Measurements from ENCODE around the gene ADGRG3.

ADGRG3 gene

GRCh38 chr16:57734308-57734924 is 66.3 kb downstream of the ADGRG3 start:
- peak overlapping the region; percentile 57 for H3K4me3 ChIP-seq (replicated peaks; ENCODE audit: insufficient read depth, low read length)
- DNase-seq (ENCODE audit: low read depth in 1 of 2, low spot score in 1 of 2) = no peak
- no peak for TF ChIP-seq REST (IDR thresholded peaks at IDR 0.05; ENCODE audit: insufficient replicate concordance, low read depth)

DNA sequence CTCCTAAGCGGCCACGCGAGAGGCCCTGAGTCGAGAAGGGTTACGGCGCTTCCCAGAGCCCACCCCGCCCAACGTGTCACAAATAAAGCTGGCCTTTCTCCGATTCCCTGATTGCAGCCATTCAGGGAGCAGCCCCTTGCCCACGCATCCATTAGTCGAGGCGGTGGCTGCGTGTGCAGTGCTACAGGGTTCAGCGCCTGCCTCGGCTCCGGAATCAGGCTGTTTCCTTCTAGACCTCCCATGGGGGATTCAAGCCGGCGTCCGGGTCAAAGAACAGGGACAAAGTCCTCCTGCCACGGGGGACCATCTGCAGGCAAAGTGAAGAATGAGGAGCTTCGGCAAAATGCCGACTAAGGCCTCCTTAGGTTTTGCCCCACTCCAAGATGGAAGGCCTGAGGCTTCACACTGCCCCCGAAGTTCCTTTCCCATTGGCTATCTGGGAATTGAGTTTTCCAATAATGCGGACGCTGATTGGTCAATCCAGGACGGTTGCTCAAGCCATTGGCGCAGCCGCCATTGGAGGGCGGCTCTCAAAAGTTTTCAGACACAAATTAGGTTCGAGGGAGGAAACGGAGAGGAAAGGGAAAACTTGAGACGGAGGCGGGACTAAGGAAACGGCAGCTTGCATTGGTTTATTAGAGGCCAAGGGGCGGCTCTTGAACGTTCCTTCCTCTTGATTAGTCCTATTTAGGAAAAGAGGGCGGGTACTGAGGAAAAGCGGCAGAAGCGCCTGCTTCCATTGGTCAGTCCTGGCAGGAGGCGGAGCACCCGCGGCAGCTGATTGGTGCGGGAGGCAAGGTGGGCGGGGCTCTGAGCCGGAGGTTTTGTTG is 67.0 kb downstream of the ADGRG3 start:
- TF ChIP-seq GABPA (IDR thresholded peaks at IDR 0.05; ENCODE audit: low read depth) (peak; percentile 67), POLR2AphosphoS5 (IDR thresholded peaks at IDR 0.05; ENCODE audit: low read depth) (peak; percentile 68), REST (IDR thresholded peaks at IDR 0.05; ENCODE audit: insufficient replicate concordance, low read depth) (peak; percentile 63), CTCF (IDR thresholded peaks at IDR 0.05; ENCODE audit: insufficient read depth, low read length) (no peak), SPI1 (IDR thresholded peaks at IDR 0.05; ENCODE audit: borderline replicate concordance, low read depth) (peak; percentile 54; the same call in 1 of the 2 replicates)
- Histone ChIP-seq H3K27ac (replicated peaks) (peak overlapping the region; percentile 90), H3K4me3 (replicated peaks; ENCODE audit: insufficient read depth, low read length) (peak overlapping the region; percentile 98), H3K27me3 (ENCODE audit: insufficient read depth, poor library complexity, severe bottlenecking) (no peaks in the 10 kb centered on the region)
- peak; percentile 99 to 100 for DNase-seq (ENCODE audit: low read depth in 1 of 2, low spot score in 1 of 2)

More at GRCh38 chr16:57734308-57734924, 66.3 kb downstream of the ADGRG3 start:
- Histone ChIP-seq H3K27me3 (ENCODE audit: insufficient read depth, poor library complexity, severe bottlenecking) (no peaks in the 10 kb centered on the region), H3K27ac (replicated peaks) (peak overlapping the region; percentile 90)

- peak within 1 kb of the TSS; percentile 90 for H3K27ac ChIP-seq (replicated peaks)
- TF ChIP-seq GABPA (IDR thresholded peaks at IDR 0.05; ENCODE audit: low read depth) (no peak), POLR2AphosphoS5 (IDR thresholded peaks at IDR 0.05; ENCODE audit: low read depth) (peak; percentile 57; the same call in 1 of the 2 replicates)
- no peaks in the 10 kb centered on the region for H3K27me3 ChIP-seq (ENCODE audit: insufficient read depth, poor library complexity, severe bottlenecking)
- no peak for DNase-seq (ENCODE audit: low read depth in 1 of 2, low spot score in 1 of 2)
- peak within 1 kb of the TSS; percentile 98 for H3K4me3 ChIP-seq (replicated peaks; ENCODE audit: insufficient read depth, low read length)
Observed at GRCh38 chr16:57735755-57736418, 67.8 kb downstream of the ADGRG3 start, which contains the start of gene KATNB1. Gene KATNB1 (plus strand): TSS chr16:57735770. CDS start chr16:57737244, 1,474 bp downstream.

DNA sequence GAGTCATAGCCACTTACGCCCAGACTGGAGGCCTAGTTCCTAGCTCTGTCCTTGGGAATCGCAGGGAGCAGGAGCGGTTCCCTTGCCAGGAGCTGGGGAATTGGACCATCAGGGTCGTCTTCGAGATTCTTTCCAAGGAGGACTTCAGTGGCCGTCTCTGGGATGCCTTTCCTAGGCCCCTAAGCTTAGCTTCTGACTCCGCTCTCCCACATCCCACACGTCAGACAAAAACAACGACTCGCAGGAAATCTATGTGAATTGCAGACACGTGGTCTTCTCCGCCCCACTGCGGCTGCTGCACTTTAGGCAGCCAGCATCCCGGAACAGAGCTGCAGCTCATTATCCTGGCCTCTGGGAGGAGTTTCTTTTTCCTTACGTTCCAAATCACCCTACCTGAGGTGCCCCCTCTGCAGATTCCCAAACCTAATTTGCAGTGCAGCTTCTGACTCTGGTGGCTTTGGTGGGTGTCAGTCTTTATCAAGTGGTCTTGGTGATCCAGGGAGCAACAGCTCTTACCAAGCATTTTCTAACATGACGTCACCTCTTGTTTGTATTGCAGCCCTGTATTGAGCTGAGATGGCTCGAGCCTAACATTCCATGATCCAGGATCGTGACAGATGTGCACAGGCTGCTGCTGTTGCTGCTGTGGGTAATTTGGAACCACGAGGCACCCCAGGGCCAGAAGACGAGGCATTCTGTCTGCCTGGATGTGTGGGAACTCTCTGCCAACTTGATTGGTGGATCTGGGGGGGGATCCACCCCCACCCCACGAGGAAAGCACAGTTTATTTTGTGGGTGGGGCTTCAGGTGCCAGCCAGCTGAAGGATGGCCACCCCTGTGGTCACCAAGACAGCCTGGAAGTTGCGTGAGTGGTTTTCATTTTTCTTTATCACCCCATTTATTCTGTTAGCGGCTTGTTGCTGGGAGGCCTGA is 68.6 kb downstream of the ADGRG3 start:
- peak overlapping the region; percentile 90 for H3K27ac ChIP-seq (replicated peaks)
- H3K4me3 ChIP-seq (replicated peaks; ENCODE audit: insufficient read depth, low read length) = peak overlapping the region; percentile 98
- H3K27me3 ChIP-seq (ENCODE audit: insufficient read depth, poor library complexity, severe bottlenecking) = no peaks in the 10 kb centered on the region
- DNase-seq (ENCODE audit: low read depth in 1 of 2, low spot score in 1 of 2) = peak; percentile 45 to 70
- TF ChIP-seq GABPA (IDR thresholded peaks at IDR 0.05; ENCODE audit: low read depth) = no peak
- TF ChIP-seq CTCF (IDR thresholded peaks at IDR 0.05; ENCODE audit: insufficient read depth, low read length) = no peak
- TF ChIP-seq POLR2AphosphoS5 (IDR thresholded peaks at IDR 0.05; ENCODE audit: low read depth) = 0 out of 2 replicates have a peak, but pooled peaks have one; percentile 2
